Peyer's patch (tissue), 4 donors: ENCODE data around the gene NANOS1. TPM values are rescaled to one million over a fixed set of nuclear protein-coding genes. Genes with fewer than 3 reads are reported as not detected.

ENCODE experiments used
- DNase-seq, 3 donors: peaks; one replicate each; pipeline ENCODE4 v3.0.0-alpha.2; 2017 to 2019
- H3K27ac ChIP-seq, 4 donors: fragments of 200-600 bp; sonication (generic); one replicate each; pipeline ENCODE4 v1.5.1; 2016 to 2019
- H3K27me3 ChIP-seq, 2 donors: fragments of 200-600 bp; sonication (generic); one replicate each; pipeline ENCODE4 v1.5.1; 2019
- H3K36me3 ChIP-seq, 3 donors: fragments of 200-600 bp; sonication (generic); one replicate each; pipeline ENCODE4 v1.5.1; 2016 to 2019
- H3K4me1 ChIP-seq, 4 donors: fragments of 200-600 bp; sonication (generic); one replicate each; pipeline ENCODE4 v1.5.1; 2016 to 2019
- H3K4me3 ChIP-seq, 4 donors: fragments of 200-600 bp; sonication (generic); 1 replicate in 3 of 4; 2 replicates in 1 of 4; pipeline ENCODE4 v1.5.1; 2016 to 2019; ENCODE audit warnings: mild to moderate bottlenecking in 1 of 4
- H3K9me3 ChIP-seq, 4 donors: fragments of 200-600 bp; sonication (generic); one replicate each; pipeline ENCODE4 v1.5.1; 2016 to 2019; ENCODE audit warnings: mild to moderate bottlenecking in 1 of 4
- POLR2A ChIP-seq, 2 donors: fragments of 450-650 bp; IDR thresholded peaks; one replicate each; pipeline ENCODE4 v1.5.1; 2017; ENCODE audit warnings: antibody characterized with exemption in 2 of 2, mild to moderate bottlenecking in 2 of 2, moderate library complexity in 2 of 2
- total RNA-seq, 4 donors: library from RNA; depleted of rRNA; stranded (reverse); fragments of >200 nt; gene quantifications; one replicate each; pipeline ENCODE4 v1.1.0, GENCODE V29; 2016
- TF ChIP-seq, protein P1 (sequence below), 6 experiments: fragments of 450-650 bp in 4 of 6; fragments of 200-600 bp in 2 of 6; sonication (generic) in 1 of 6; IDR thresholded peaks; one replicate each; pipeline ENCODE4 v1.5.1; 2017 to 2019; ENCODE audit warnings: antibody characterized with exemption in 6 of 6, mild to moderate bottlenecking in 3 of 6, moderate library complexity in 1 of 6

Gene NANOS1
- total RNA-seq, 4 donors from 2014 or later, result 0.13 to 9.9 TPM; not detected in 2

DNA sequence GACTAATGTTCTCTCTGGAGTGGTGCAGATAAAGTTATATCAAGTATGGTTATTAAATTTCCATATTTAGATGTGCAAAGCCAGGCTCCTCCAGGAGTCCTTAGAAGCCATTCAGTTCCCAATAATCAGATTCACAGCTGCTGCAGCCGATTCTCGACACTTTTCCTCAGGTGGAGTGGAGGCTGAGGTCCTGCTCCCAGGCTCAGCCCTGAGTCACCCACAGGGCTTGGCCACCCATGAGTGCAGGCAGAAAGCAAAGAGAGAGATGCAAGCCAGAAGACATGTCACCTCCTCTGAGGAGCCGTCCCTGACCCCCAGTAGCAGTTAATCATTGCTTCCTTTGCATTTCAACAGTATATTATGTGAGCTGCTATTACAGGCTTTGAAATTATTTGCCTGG is 36.3 kb upstream of the NANOS1 start:
- no peaks in the 10 kb centered on the region for H3K4me1 ChIP-seq
- no peaks in the 10 kb centered on the region for H3K9me3 ChIP-seq
- no peak overlapping the region for H3K4me3 ChIP-seq
- no peaks in the 10 kb centered on the region for H3K27me3 ChIP-seq
- TF ChIP-seq, protein P1, sequence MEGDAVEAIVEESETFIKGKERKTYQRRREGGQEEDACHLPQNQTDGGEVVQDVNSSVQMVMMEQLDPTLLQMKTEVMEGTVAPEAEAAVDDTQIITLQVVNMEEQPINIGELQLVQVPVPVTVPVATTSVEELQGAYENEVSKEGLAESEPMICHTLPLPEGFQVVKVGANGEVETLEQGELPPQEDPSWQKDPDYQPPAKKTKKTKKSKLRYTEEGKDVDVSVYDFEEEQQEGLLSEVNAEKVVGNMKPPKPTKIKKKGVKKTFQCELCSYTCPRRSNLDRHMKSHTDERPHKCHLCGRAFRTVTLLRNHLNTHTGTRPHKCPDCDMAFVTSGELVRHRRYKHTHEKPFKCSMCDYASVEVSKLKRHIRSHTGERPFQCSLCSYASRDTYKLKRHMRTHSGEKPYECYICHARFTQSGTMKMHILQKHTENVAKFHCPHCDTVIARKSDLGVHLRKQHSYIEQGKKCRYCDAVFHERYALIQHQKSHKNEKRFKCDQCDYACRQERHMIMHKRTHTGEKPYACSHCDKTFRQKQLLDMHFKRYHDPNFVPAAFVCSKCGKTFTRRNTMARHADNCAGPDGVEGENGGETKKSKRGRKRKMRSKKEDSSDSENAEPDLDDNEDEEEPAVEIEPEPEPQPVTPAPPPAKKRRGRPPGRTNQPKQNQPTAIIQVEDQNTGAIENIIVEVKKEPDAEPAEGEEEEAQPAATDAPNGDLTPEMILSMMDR (IDR thresholded peaks at IDR 0.05), result no peak
- no peak for TF ChIP-seq POLR2A (IDR thresholded peaks at IDR 0.05)
- no peak overlapping the region for H3K27ac ChIP-seq
- H3K36me3 ChIP-seq, result no peaks in the 10 kb centered on the region
- DNase-seq, result peak in 1 of 3 donors; percentile 0

GRCh38 chr10:118994321-118994720 is 35.2 kb upstream of the NANOS1 start:
- H3K27me3 ChIP-seq, result no peaks in the 10 kb centered on the region
- DNase-seq, result peak in 1 of 3 donors; percentile 3
- no peak overlapping the region for H3K27ac ChIP-seq
- H3K36me3 ChIP-seq, result no peaks in the 10 kb centered on the region
- H3K9me3 ChIP-seq, result no peaks in the 10 kb centered on the region
- H3K4me1 ChIP-seq, result no peaks in the 10 kb centered on the region
- no peak overlapping the region for H3K4me3 ChIP-seq
- TF ChIP-seq, protein P1 (IDR thresholded peaks at IDR 0.05), result no peak
- TF ChIP-seq POLR2A (IDR thresholded peaks at IDR 0.05), result no peak

DNA sequence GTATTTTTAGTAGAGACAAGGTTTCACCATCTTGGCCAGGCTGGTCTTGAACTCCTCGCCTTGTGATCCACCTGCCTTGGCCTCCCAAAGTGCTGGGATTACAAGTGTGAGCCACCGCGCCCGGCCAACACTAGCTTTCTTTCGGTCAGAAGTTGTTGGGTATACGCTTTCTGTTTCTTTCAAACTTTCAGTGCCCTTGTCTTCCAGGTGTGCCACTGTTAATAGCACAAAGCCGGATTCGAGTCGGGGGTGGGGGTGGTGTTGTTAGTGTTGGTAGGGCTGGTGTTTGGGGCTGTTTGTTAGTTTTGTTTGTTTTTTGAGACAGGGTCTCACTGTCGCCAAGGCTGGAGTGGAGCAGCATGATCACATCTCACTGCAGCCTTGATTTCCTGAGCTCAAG is 33.8 kb upstream of the NANOS1 start:
- Histone ChIP-seq H3K4me3 (no peak overlapping the region), H3K27ac (no peak overlapping the region), H3K4me1 (no peaks in the 10 kb centered on the region), H3K9me3 (no peaks in the 10 kb centered on the region), H3K36me3 (no peaks in the 10 kb centered on the region), H3K27me3 (no peaks in the 10 kb centered on the region)
- DNase-seq, result no peak
- TF ChIP-seq POLR2A (IDR thresholded peaks at IDR 0.05), result no peak
- TF ChIP-seq, protein P1 (IDR thresholded peaks at IDR 0.05), result no peak

- Histone ChIP-seq H3K9me3 (no peaks in the 10 kb centered on the region), H3K27ac (no peak overlapping the region), H3K27me3 (no peaks in the 10 kb centered on the region), H3K36me3 (no peaks in the 10 kb centered on the region), H3K4me1 (no peaks in the 10 kb centered on the region), H3K4me3 (no peak overlapping the region)
- no peak for DNase-seq
- TF ChIP-seq, protein P1 (IDR thresholded peaks at IDR 0.05), result no peak
- no peak for TF ChIP-seq POLR2A (IDR thresholded peaks at IDR 0.05)
These were observed 32.1 kb upstream of the NANOS1 start for GRCh38 chr10:118997379-118997778.

GRCh38 chr10:118998183-118998582 is 31.3 kb upstream of the NANOS1 start:
- Histone ChIP-seq H3K9me3 (no peaks in the 10 kb centered on the region), H3K27me3 (no peaks in the 10 kb centered on the region), H3K4me1 (no peaks in the 10 kb centered on the region), H3K36me3 (no peaks in the 10 kb centered on the region), H3K27ac (no peak overlapping the region), H3K4me3 (no peak overlapping the region)
- no peak for TF ChIP-seq POLR2A (IDR thresholded peaks at IDR 0.05)
- TF ChIP-seq, protein P1 (IDR thresholded peaks at IDR 0.05), result no peak
- DNase-seq, result no peak
